ENCODE measurements around the gene TREML1. TPM values are rescaled to one million over a fixed set of nuclear protein-coding genes. Genes with fewer than 3 reads are reported as not detected.

Gene TREML1
- total RNA-seq, 1 donor from 2014 or later: not detected

DNA sequence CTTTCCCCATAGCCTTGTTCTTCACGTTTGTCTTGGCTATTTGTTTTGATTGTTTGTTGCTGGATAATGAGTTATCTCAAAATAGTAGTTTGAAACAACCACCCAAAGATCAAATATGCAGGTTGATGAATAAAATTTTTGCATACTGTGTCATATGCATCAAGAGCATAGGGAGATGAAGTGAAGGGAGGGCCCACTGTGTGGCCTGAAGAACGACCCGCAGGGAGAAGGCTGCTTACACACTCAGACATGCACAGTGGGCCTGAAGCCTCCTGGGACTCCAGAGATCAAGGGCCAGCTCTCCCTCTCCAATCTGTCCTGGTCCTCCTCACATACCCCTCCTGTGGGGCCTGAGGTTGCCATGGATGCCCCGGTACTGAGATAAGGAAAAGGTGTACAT lies 25.0 kb upstream of the TREML1 start:
- Histone ChIP-seq H3K27ac (ENCODE audit: low read depth, low read length) (no peak overlapping the region), H3K4me1 (ENCODE audit: control insufficient read depth in 3 of 3, insufficient read depth in 3 of 3, low read length in 3 of 3) (peaks cover 0 to 3% (median 0%) of the 10 kb centered on the region in 3 donors), H3K36me3 (ENCODE audit: control insufficient read depth in 3 of 3, insufficient read depth in 3 of 3, low read length in 3 of 3) (no peaks in the 10 kb centered on the region), H3K9me3 (ENCODE audit: control insufficient read depth in 3 of 3, low read length in 3 of 3) (no peaks in the 10 kb centered on the region), H3K27me3 (ENCODE audit: control insufficient read depth in 3 of 3, insufficient read depth in 3 of 3, low read length in 3 of 3) (peaks cover 0 to 10% (median 5%) of the 10 kb centered on the region in 3 donors), H3K4me3 (ENCODE audit: low read length in 3 of 3) (no peak overlapping the region), H3K9ac (ENCODE audit: low read depth in 1 of 3, low read length in 3 of 3) (no peak overlapping the region)

DNA sequence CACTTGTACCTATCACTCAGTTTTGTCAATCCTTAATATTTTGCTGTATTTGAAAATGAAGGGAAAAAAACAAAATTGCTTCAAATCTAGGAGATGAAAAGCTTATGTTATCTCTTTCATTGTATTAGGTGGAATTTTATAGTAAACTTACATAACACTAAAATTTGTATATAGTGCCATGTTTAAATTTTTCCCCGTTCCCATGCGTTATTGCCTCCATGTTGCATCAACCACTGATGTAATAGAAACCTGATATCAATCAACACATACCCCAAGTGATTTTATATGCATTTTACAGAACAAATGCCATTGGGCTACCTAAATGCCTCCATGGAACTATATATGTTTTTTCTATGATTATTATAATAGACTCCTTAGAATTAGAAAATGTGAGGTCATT lies 23.5 kb upstream of the TREML1 start:
- H3K27ac ChIP-seq (ENCODE audit: low read depth, low read length): no peak overlapping the region
- peaks cover 0 to 6% (median 5%) of the 10 kb centered on the region in 3 donors for H3K27me3 ChIP-seq (ENCODE audit: control insufficient read depth in 3 of 3, insufficient read depth in 3 of 3, low read length in 3 of 3)
- no peak overlapping the region for H3K9ac ChIP-seq (ENCODE audit: low read depth in 1 of 3, low read length in 3 of 3)
- no peak overlapping the region for H3K4me3 ChIP-seq (ENCODE audit: low read length in 3 of 3)
- peaks cover 0 to 3% (median 0%) of the 10 kb centered on the region in 3 donors for H3K4me1 ChIP-seq (ENCODE audit: control insufficient read depth in 3 of 3, insufficient read depth in 3 of 3, low read length in 3 of 3)
- H3K9me3 ChIP-seq (ENCODE audit: control insufficient read depth in 3 of 3, low read length in 3 of 3): no peaks in the 10 kb centered on the region
- no peaks in the 10 kb centered on the region for H3K36me3 ChIP-seq (ENCODE audit: control insufficient read depth in 3 of 3, insufficient read depth in 3 of 3, low read length in 3 of 3)

DNA sequence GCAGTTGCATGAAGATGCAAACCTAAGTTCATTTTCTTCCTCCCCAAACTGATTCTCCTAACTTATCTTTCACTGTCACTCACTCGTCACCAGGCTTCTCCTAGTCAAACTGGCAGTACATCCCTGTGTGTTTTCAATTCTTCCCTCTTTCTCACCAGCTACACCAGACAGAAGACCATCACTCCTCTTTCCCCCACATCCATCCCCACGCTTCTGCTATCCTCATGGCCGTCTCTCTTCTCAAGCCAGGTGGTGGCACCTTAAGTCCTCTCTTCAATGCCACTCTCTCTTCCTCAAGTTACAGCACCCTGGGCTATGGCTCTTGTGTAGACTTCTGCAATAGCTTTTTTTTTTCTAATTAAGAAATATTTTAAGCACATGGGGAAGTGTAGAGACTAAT lies 23.1 kb upstream of the TREML1 start:
- Histone ChIP-seq H3K9ac (ENCODE audit: low read depth in 1 of 3, low read length in 3 of 3) (no peak overlapping the region), H3K27me3 (ENCODE audit: control insufficient read depth in 3 of 3, insufficient read depth in 3 of 3, low read length in 3 of 3) (peaks cover 0 to 6% (median 5%) of the 10 kb centered on the region in 3 donors), H3K9me3 (ENCODE audit: control insufficient read depth in 3 of 3, low read length in 3 of 3) (no peaks in the 10 kb centered on the region), H3K4me3 (ENCODE audit: low read length in 3 of 3) (no peak overlapping the region), H3K36me3 (ENCODE audit: control insufficient read depth in 3 of 3, insufficient read depth in 3 of 3, low read length in 3 of 3) (no peaks in the 10 kb centered on the region), H3K27ac (ENCODE audit: low read depth, low read length) (no peak overlapping the region), H3K4me1 (ENCODE audit: control insufficient read depth in 3 of 3, insufficient read depth in 3 of 3, low read length in 3 of 3) (peaks cover 0 to 3% (median 0%) of the 10 kb centered on the region in 3 donors)

DNA sequence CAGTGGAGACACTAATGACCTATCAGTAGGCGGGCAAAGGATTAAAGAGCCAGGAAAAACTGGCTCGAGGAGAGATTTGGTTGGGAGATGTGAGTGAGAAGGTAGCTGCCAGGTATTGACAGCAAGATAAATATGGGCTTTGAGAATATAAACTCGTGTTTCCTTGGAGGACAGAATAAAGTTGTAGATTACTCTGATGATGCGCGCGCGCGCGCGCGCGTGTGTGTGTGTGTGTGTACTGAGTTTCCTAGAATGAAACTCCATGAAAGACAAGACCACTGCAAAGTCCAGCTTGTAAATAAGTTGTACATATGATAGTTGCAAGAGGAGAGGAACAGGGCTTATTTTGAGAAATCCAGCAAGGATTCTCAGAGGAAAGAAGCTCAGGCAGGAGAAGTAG lies 22.0 kb upstream of the TREML1 start:
- Histone ChIP-seq H3K4me3 (ENCODE audit: low read length in 3 of 3) (no peak overlapping the region), H3K27ac (ENCODE audit: low read depth, low read length) (no peak overlapping the region), H3K9ac (ENCODE audit: low read depth in 1 of 3, low read length in 3 of 3) (no peak overlapping the region), H3K9me3 (ENCODE audit: control insufficient read depth in 3 of 3, low read length in 3 of 3) (no peaks in the 10 kb centered on the region), H3K27me3 (ENCODE audit: control insufficient read depth in 3 of 3, insufficient read depth in 3 of 3, low read length in 3 of 3) (peaks cover 0 to 6% (median 5%) of the 10 kb centered on the region in 3 donors), H3K4me1 (ENCODE audit: control insufficient read depth in 3 of 3, insufficient read depth in 3 of 3, low read length in 3 of 3) (no peaks in the 10 kb centered on the region), H3K36me3 (ENCODE audit: control insufficient read depth in 3 of 3, insufficient read depth in 3 of 3, low read length in 3 of 3) (no peaks in the 10 kb centered on the region)

DNA sequence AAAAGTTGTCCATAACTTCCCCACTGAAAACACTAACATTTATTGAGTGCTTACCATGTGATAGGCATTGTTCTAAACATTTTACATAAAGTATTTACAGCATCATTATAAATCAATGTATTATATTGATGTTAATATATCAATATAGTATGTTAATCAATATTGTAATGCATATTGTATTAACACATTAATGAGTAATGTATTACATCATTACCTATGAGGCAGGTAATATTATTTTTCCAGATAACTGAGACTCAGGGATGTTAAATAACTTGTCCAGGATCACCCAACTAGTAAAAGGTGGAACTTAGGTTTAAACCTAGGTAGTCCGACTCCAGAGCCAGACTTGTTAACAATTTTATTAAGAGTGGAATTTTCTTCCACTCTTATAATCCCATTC lies 20.9 kb upstream of the TREML1 start:
- Histone ChIP-seq H3K9me3 (ENCODE audit: control insufficient read depth in 3 of 3, low read length in 3 of 3) (no peaks in the 10 kb centered on the region), H3K4me3 (ENCODE audit: low read length in 3 of 3) (no peak overlapping the region), H3K4me1 (ENCODE audit: control insufficient read depth in 3 of 3, insufficient read depth in 3 of 3, low read length in 3 of 3) (no peaks in the 10 kb centered on the region), H3K27ac (ENCODE audit: low read depth, low read length) (no peak overlapping the region), H3K9ac (ENCODE audit: low read depth in 1 of 3, low read length in 3 of 3) (no peak overlapping the region), H3K27me3 (ENCODE audit: control insufficient read depth in 3 of 3, insufficient read depth in 3 of 3, low read length in 3 of 3) (peaks cover 0 to 5% (median 2%) of the 10 kb centered on the region in 3 donors), H3K36me3 (ENCODE audit: control insufficient read depth in 3 of 3, insufficient read depth in 3 of 3, low read length in 3 of 3) (no peaks in the 10 kb centered on the region)

GRCh38 chr6:41174610-41175009 lies 20.5 kb upstream of the TREML1 start:
- no peak overlapping the region for H3K27ac ChIP-seq (ENCODE audit: low read depth, low read length)
- H3K36me3 ChIP-seq (ENCODE audit: control insufficient read depth in 3 of 3, insufficient read depth in 3 of 3, low read length in 3 of 3): no peaks in the 10 kb centered on the region
- no peaks in the 10 kb centered on the region for H3K9me3 ChIP-seq (ENCODE audit: control insufficient read depth in 3 of 3, low read length in 3 of 3)
- no peaks in the 10 kb centered on the region for H3K4me1 ChIP-seq (ENCODE audit: control insufficient read depth in 3 of 3, insufficient read depth in 3 of 3, low read length in 3 of 3)
- no peak overlapping the region for H3K4me3 ChIP-seq (ENCODE audit: low read length in 3 of 3)
- H3K9ac ChIP-seq (ENCODE audit: low read depth in 1 of 3, low read length in 3 of 3): no peak overlapping the region
- peaks cover 0 to 5% (median 1%) of the 10 kb centered on the region in 3 donors for H3K27me3 ChIP-seq (ENCODE audit: control insufficient read depth in 3 of 3, insufficient read depth in 3 of 3, low read length in 3 of 3)

GRCh38 chr6:41171908-41172307 lies 17.8 kb upstream of the TREML1 start:
- H3K4me3 ChIP-seq (ENCODE audit: low read length in 3 of 3): no peak overlapping the region
- no peaks in the 10 kb centered on the region for H3K9me3 ChIP-seq (ENCODE audit: control insufficient read depth in 3 of 3, low read length in 3 of 3)
- H3K27ac ChIP-seq (ENCODE audit: low read depth, low read length): no peak overlapping the region
- H3K9ac ChIP-seq (ENCODE audit: low read depth in 1 of 3, low read length in 3 of 3): no peak overlapping the region
- no peaks in the 10 kb centered on the region for H3K4me1 ChIP-seq (ENCODE audit: control insufficient read depth in 3 of 3, insufficient read depth in 3 of 3, low read length in 3 of 3)
- no peaks in the 10 kb centered on the region for H3K27me3 ChIP-seq (ENCODE audit: control insufficient read depth in 3 of 3, insufficient read depth in 3 of 3, low read length in 3 of 3)
- H3K36me3 ChIP-seq (ENCODE audit: control insufficient read depth in 3 of 3, insufficient read depth in 3 of 3, low read length in 3 of 3): no peaks in the 10 kb centered on the region

DNA sequence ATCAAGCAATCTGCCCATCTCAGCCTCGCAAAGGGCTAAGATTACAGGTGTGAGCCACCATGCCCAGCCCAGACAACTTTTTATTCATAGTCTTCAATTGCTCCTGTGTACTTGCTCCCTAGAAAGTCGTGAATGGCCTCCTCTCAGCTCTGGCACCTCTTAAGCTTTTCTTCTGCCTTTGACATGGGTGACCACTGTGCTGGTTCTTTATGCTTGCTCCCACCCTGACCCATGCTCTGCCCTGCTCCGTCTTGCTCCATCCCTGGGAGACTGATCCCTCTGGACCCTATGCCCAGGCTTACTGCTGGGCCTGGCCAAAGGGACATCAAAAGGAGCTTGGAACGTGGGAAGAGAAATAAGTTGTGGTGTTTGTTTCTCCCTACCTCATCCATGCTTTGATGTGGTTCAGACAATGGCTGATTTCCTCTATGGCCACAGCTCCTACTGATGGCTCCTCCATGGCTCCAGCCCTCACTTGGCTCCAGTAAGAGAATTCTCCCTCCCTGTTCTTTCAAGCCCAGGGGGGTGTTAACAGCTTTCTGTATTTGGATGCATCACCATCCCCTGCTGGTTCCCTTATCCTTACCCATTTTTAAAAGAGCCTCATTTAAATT lies 16.5 kb upstream of the TREML1 start:
- Histone ChIP-seq H3K9me3 (ENCODE audit: control insufficient read depth in 3 of 3, low read length in 3 of 3) (no peaks in the 10 kb centered on the region), H3K27me3 (ENCODE audit: control insufficient read depth in 3 of 3, insufficient read depth in 3 of 3, low read length in 3 of 3) (no peaks in the 10 kb centered on the region), H3K36me3 (ENCODE audit: control insufficient read depth in 3 of 3, insufficient read depth in 3 of 3, low read length in 3 of 3) (no peaks in the 10 kb centered on the region), H3K9ac (ENCODE audit: low read depth in 1 of 3, low read length in 3 of 3) (no peak overlapping the region), H3K27ac (ENCODE audit: low read depth, low read length) (no peak overlapping the region), H3K4me1 (ENCODE audit: control insufficient read depth in 3 of 3, insufficient read depth in 3 of 3, low read length in 3 of 3) (no peaks in the 10 kb centered on the region), H3K4me3 (ENCODE audit: low read length in 3 of 3) (no peak overlapping the region)

DNA sequence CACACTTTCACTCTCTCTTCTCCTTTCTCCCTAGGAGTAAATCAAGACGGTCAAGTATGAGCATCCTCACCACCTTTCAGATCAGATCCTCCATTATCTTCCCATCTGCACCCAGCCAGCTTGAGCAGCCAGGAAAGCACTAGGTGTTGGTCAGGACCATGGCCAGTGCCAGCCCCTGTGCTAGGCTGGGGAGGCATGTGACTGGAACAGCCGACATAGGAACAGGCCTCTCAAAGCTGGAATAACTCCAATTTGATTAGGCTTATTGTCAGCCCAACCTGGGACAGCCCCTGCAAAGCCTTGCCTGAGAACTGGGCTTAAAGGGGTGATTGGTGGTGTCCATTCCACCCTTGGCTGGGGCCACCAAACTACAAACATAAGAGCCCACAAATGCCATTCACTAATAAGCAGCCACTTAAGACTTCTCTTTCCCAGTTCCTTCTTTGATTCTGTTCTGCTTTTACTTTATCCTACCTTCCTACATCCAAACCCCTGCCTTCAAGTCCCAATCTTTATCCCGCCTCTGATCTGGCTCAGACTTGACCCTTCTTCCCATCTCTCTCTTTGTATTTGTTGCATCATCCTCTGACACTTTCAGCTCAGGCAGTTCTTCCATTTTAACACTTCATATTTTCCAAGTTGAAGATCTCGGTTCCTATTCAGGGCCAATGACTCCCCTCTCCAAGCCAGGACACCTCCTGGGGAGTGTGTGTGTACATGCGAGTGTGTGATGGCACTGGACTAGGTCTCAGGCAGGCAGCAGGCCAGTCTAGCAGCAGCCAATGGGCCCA lies 13.2 kb upstream of the TREML1 start:
- Histone ChIP-seq H3K27ac (ENCODE audit: low read depth, low read length) (no peak overlapping the region), H3K4me1 (ENCODE audit: control insufficient read depth in 3 of 3, insufficient read depth in 3 of 3, low read length in 3 of 3) (no peaks in the 10 kb centered on the region), H3K27me3 (ENCODE audit: control insufficient read depth in 3 of 3, insufficient read depth in 3 of 3, low read length in 3 of 3) (no peaks in the 10 kb centered on the region), H3K36me3 (ENCODE audit: control insufficient read depth in 3 of 3, insufficient read depth in 3 of 3, low read length in 3 of 3) (no peaks in the 10 kb centered on the region), H3K4me3 (ENCODE audit: low read length in 3 of 3) (no peak overlapping the region), H3K9ac (ENCODE audit: low read depth in 1 of 3, low read length in 3 of 3) (no peak overlapping the region), H3K9me3 (ENCODE audit: control insufficient read depth in 3 of 3, low read length in 3 of 3) (no peaks in the 10 kb centered on the region)

DNA sequence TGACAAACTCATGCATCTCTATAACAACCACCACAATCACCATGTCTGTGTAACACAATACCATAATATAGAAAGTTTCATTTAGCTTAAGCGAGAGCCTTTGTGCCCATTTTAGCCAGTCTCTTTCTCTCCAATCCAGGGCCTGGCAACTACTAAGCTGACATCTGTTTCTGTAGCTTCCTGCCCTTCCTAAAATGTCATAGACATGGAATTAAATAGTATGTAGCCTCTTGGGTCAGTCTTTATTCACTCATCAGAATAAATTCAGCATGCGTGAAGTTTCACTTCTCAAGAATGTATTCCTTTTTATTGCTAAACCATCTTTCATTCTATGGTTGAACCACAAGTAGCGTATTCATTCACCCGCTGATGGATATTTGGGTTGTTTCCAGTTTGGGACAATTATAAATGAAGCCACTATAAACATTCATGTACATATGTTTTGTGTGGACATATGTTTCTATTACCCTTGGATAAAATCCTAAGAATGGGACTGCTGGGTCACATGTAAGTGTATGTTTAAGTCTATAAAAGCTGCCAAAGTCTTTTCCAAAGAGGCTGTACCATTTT lies 10.5 kb upstream of the TREML1 start:
- Histone ChIP-seq H3K27ac (ENCODE audit: low read depth, low read length) (no peak overlapping the region), H3K36me3 (ENCODE audit: control insufficient read depth in 3 of 3, insufficient read depth in 3 of 3, low read length in 3 of 3) (no peaks in the 10 kb centered on the region), H3K4me3 (ENCODE audit: low read length in 3 of 3) (no peak overlapping the region), H3K9me3 (ENCODE audit: control insufficient read depth in 3 of 3, low read length in 3 of 3) (no peaks in the 10 kb centered on the region), H3K9ac (ENCODE audit: low read depth in 1 of 3, low read length in 3 of 3) (no peak overlapping the region), H3K4me1 (ENCODE audit: control insufficient read depth in 3 of 3, insufficient read depth in 3 of 3, low read length in 3 of 3) (no peaks in the 10 kb centered on the region), H3K27me3 (ENCODE audit: control insufficient read depth in 3 of 3, insufficient read depth in 3 of 3, low read length in 3 of 3) (peaks cover 0 to 8% (median 3%) of the 10 kb centered on the region in 3 donors)
